ENCODE results near the gene MDH2. TPM values are rescaled to one million over a fixed set of nuclear protein-coding genes. Genes with fewer than 3 reads are reported as not detected.
"Not testable (repeated sequence)": the region's sequence is repeated elsewhere in the genome, so short reads cannot be mapped to it uniquely, and the experiment has no call there.

MDH2 gene
- total and polyA plus RNA-seq, 12 donors = 66.1 to 686 (median 441) TPM

GRCh38 chr7:76020031-76020714 lies 27.7 kb upstream of the MDH2 start:
- WGBS, 2 donors = 41% methylated on average over 6 of the region's 6 CpGs
- no peaks in the 10 kb centered on the region for H3K9me3 ChIP-seq
- ATAC-seq (peak; percentile 74 to 86 (median 82)), DNase-seq (peak; percentile 78 to 82)
- TF ChIP-seq CTCF (IDR thresholded peaks at IDR 0.05) = peak; percentile 79 to 96 (median 92)
- peak overlapping the region in 1 of 10 donors; percentile 4 for H3K27ac ChIP-seq
- peaks cover 0 to 34% (median 0%) of the 10 kb centered on the region in 9 donors for H3K36me3 ChIP-seq
- intact Hi-C loops (cut with DNase I) = loop anchor here in 9 of 10 donors (1.0 to 5.0 kb wide), 4 partner anchors 153 to 155 kb away; no protein-coding TSS in a partner anchor
- H3K27me3 ChIP-seq = no peaks in the 10 kb centered on the region
- H3K4me1 ChIP-seq = peaks cover 0 to 27% (median 15%) of the 10 kb centered on the region in 9 donors
- H3K4me3 ChIP-seq = no peak overlapping the region

- intact Hi-C loops (cut with DNase I) = loop anchor here in 1 of 10 donors (5.0 kb wide), 1 partner anchor 155 kb away; no protein-coding TSS in a partner anchor
- no peaks in the 10 kb centered on the region for H3K27me3 ChIP-seq
- no peak for ATAC-seq
These were observed 25.7 kb upstream of the MDH2 start for GRCh38 chr7:76022026-76022780.

GRCh38 chr7:76023002-76023401 lies 24.9 kb upstream of the MDH2 start:
- intact Hi-C loops (cut with DNase I) = loop anchor here in 1 of 10 donors (5.0 kb wide), 1 partner anchor 156 kb away; no protein-coding TSS in a partner anchor

More at GRCh38 chr7:76022026-76022780, 25.7 kb upstream of the MDH2 start:
- WGBS, 2 donors = 93 to 96% methylated on average over 7 of the region's 7 CpGs
- Histone ChIP-seq H3K9me3 (no peaks in the 10 kb centered on the region), H3K4me1 (peaks cover 0 to 21% (median 12%) of the 10 kb centered on the region in 9 donors), H3K36me3 (peaks cover 0 to 40% (median 0%) of the 10 kb centered on the region in 9 donors), H3K4me3 (no peak overlapping the region), H3K27ac (peak overlapping the region in 1 of 10 donors; percentile 40)
- no peak for TF ChIP-seq CTCF (IDR thresholded peaks at IDR 0.05)
- DNase-seq = no peak

GRCh38 chr7:76029682-76030081 lies 18.2 kb upstream of the MDH2 start:
- 94 to 95% methylated on average over 7 of the region's 7 CpGs for WGBS, 2 donors
- ATAC-seq; H3K4me3 ChIP-seq; H3K4me1 ChIP-seq; H3K27me3 ChIP-seq; H3K27ac ChIP-seq; intact Hi-C loops (cut with DNase I); DNase-seq; H3K9me3 ChIP-seq: not testable (repeated sequence)
- H3K36me3 ChIP-seq = peaks cover 0 to 40% (median 4%) of the 10 kb centered on the region in 9 donors

More at GRCh38 chr7:76023002-76023401, 24.9 kb upstream of the MDH2 start:
- Histone ChIP-seq H3K4me1 (peaks cover 0 to 21% (median 12%) of the 10 kb centered on the region in 9 donors), H3K9me3 (no peaks in the 10 kb centered on the region), H3K36me3 (peaks cover 0 to 45% (median 0%) of the 10 kb centered on the region in 9 donors), H3K27ac (peak overlapping the region in 4 of 10 donors; percentile 0 to 40 (median 35)), H3K4me3 (peak overlapping the region in 1 of 10 donors; percentile 18), H3K27me3 (no peaks in the 10 kb centered on the region)
- WGBS, 2 donors = 42 to 44% methylated on average over 4 of the region's 4 CpGs
- peak in 6 of 8 donors; percentile 41 to 68 (median 61) for ATAC-seq
- peak in 1 of 2 donors; percentile 24 for DNase-seq
- TF ChIP-seq CTCF (IDR thresholded peaks at IDR 0.05) = no peak

Measured in heart right ventricle (tissue), 16 donors.